HCT116 (cell line): ENCODE results near the gene EXD2. TPM values are rescaled to one million over a fixed set of nuclear protein-coding genes. Genes with fewer than 3 reads are reported as not detected.

ENCODE experiments used
- ATAC-seq: fragments of 200-7000 bp; cut with Tn5 transposase; 2 replicates; pipeline ENCODE4 v1.9.1; 2020; ENCODE audit warnings: mild to moderate bottlenecking, moderate library complexity
- BruUV-seq: library from RNA; stranded (reverse); fragments of 400-500 nt; replicated peaks from 2 replicates; lab custom pipeline; 2021; lab: Mats Ljungman, UMichigan
- CTCF ChIA-PET: fragments of 300-600 bp; sonication (Branson Sonifier 250); formaldehyde crosslinking; loops from one replicate; lab custom pipeline; 2021; ENCODE audit warnings: antibody characterized with exemption; lab: Charles Lee
- POLR2A ChIA-PET: fragments of 300-600, 350-600 bp; sonication (Branson Sonifier 250); formaldehyde crosslinking; loops from one replicate; lab custom pipeline; 2021; ENCODE audit warnings: antibody characterized with exemption; lab: Charles Lee
- RAD21 ChIA-PET, 2 experiments: fragments of 300-600 bp; sonication (Branson Sonifier 250); formaldehyde crosslinking; loops; one replicate each; lab custom pipeline; 2023; ENCODE audit warnings: low total read pairs in 2 of 2; ENCODE audit not compliant: uncharacterized antibody in 2 of 2, unreplicated experiment in 2 of 2, low non-redundant PET in 1 of 2; lab: Charles Lee
- DNase-seq: peaks from one replicate; pipeline ENCODE4 v3.0.0-alpha.2; 2010; ENCODE audit warnings: low read depth, low spot score
- H2AFZ ChIP-seq: fragments of 200-600 bp; shearing (Covaris generic), sonication (generic); 2 replicates; pipeline ENCODE4 v1.6.1; 2017; ENCODE audit warnings: low read depth, mixed run types, mixed read lengths, antibody characterized with exemption, low read length; ENCODE audit not compliant: poor library complexity, severe bottlenecking
- H3K27ac ChIP-seq: 2 replicates; pipeline ENCODE4 v1.5.1; 2012; ENCODE audit warnings: low read depth, low read length
- H3K27me3 ChIP-seq: fragments of 200-600 bp; sonication (generic); 2 replicates; pipeline ENCODE4 v1.6.1; 2016; ENCODE audit warnings: mixed run types, low read length, mixed read lengths; ENCODE audit not compliant: insufficient read depth
- H3K36me3 ChIP-seq, 2 experiments: fragments of 200-500 bp in 1 of 2; fragments of 200-600 bp in 1 of 2; sonication (Bioruptor generic) in 1 of 2; sonication (generic) in 1 of 2; 2 replicates each; pipeline versions ENCODE4 v1.5.1 to v1.6.1; 2014 to 2016; ENCODE audit warnings: low read length in 2 of 2, inconsistent platforms in 1 of 2, mixed read lengths in 1 of 2, mixed run types in 1 of 2; ENCODE audit not compliant: insufficient read depth in 2 of 2, control insufficient read depth in 1 of 2
- H3K4me1 ChIP-seq, 2 experiments: fragments of 200-600 bp in 1 of 2; sonication (generic) in 1 of 2; 2 replicates each; pipeline versions ENCODE4 v1.5.1 to v1.6.1; 2012 to 2017; ENCODE audit warnings: low read length in 2 of 2, inconsistent platforms in 1 of 2, mild to moderate bottlenecking in 1 of 2, mixed read lengths in 1 of 2, mixed run types in 1 of 2, moderate library complexity in 1 of 2; ENCODE audit not compliant: insufficient read depth in 2 of 2, control insufficient read depth in 1 of 2
- H3K4me2 ChIP-seq: fragments of 200-600 bp; sonication (generic); 2 replicates; pipeline ENCODE4 v1.6.1; 2017; ENCODE audit warnings: mixed run types, low read length, mixed read lengths
- H3K4me3 ChIP-seq, 2 experiments: fragments of 200-600 bp in 1 of 2; sonication (generic) in 1 of 2; replicated peaks in 1 of 2; 2 replicates each; pipeline ENCODE4 v1.5.1; 2011 to 2016; ENCODE audit warnings: low read length in 2 of 2, control low read depth in 1 of 2, low read depth in 1 of 2, mild to moderate bottlenecking in 1 of 2, mixed read lengths in 1 of 2, mixed run types in 1 of 2
- H3K79me2 ChIP-seq: fragments of 200-600 bp; sonication (generic); 2 replicates; pipeline ENCODE4 v1.6.1; 2017; ENCODE audit warnings: mild to moderate bottlenecking, mixed run types, low read length, moderate library complexity, mixed read lengths; ENCODE audit not compliant: insufficient read depth
- H3K9ac ChIP-seq: fragments of 200-600 bp; sonication (generic); 2 replicates; pipeline ENCODE4 v1.6.1; 2016; ENCODE audit warnings: low read length, mixed read lengths
- H3K9me2 ChIP-seq: fragments of 200-600 bp; sonication (generic), shearing (Covaris generic); 2 replicates; pipeline ENCODE4 v1.6.1; 2017; ENCODE audit warnings: mixed run types, mild to moderate bottlenecking, moderate library complexity; ENCODE audit not compliant: insufficient read depth
- H3K9me3 ChIP-seq, 2 experiments: fragments of 200-500 bp in 1 of 2; fragments of 200-600 bp in 1 of 2; sonication (Bioruptor generic) in 1 of 2; sonication (generic) in 1 of 2; 2 replicates each; pipeline ENCODE4 v1.6.1; 2014 to 2017; ENCODE audit warnings: low read length in 2 of 2, mixed read lengths in 2 of 2, inconsistent platforms in 1 of 2, low read depth in 1 of 2, mild to moderate bottlenecking in 1 of 2, mixed run types in 1 of 2, moderate library complexity in 1 of 2; ENCODE audit not compliant: control insufficient read depth in 1 of 2, insufficient read depth in 1 of 2
- H4K20me1 ChIP-seq: fragments of 200-600 bp; sonication (generic), shearing (Covaris generic); 2 replicates; pipeline ENCODE4 v1.6.1; 2017; ENCODE audit warnings: mixed run types, mild to moderate bottlenecking, moderate library complexity; ENCODE audit not compliant: insufficient read depth
- CBX3 ChIP-seq: IDR thresholded peaks from 2 replicates; pipeline ENCODE4 v1.6.1; 2012; ENCODE audit warnings: low read depth
- CEBPB ChIP-seq: IDR thresholded peaks from 2 replicates; pipeline ENCODE4 v1.6.1; 2012; ENCODE audit warnings: low read depth
- ELF1 ChIP-seq: IDR thresholded peaks from 2 replicates; pipeline ENCODE4 v1.6.1; 2012; ENCODE audit warnings: low read depth, borderline replicate concordance
- EZH2 ChIP-seq: fragments of 200-600 bp; sonication (generic); IDR thresholded peaks from 2 replicates; pipeline ENCODE4 v1.6.1; 2017; ENCODE audit warnings: antibody characterized with exemption, mixed run types
- JUND ChIP-seq: IDR thresholded peaks from 2 replicates; pipeline ENCODE4 v1.6.1; 2012
- POLR2A ChIP-seq: IDR thresholded peaks from 2 replicates; pipeline ENCODE4 v1.7.0; 2011; ENCODE audit warnings: borderline replicate concordance; ENCODE audit not compliant: insufficient read depth, insufficient read length; ENCODE audit errors: extremely low read depth
- POLR2AphosphoS5 ChIP-seq: IDR thresholded peaks from 2 replicates; pipeline ENCODE4 v1.6.1; 2011; ENCODE audit warnings: mild to moderate bottlenecking, low read depth, low read length, moderate library complexity
- SIN3A ChIP-seq: IDR thresholded peaks from 2 replicates; pipeline ENCODE4 v1.6.1; 2012; ENCODE audit warnings: low read depth
- SP1 ChIP-seq: IDR thresholded peaks from 2 replicates; pipeline ENCODE4 v1.6.1; 2012; ENCODE audit warnings: low read depth
- SRF ChIP-seq: IDR thresholded peaks from 2 replicates; pipeline ENCODE4 v1.6.1; 2012; ENCODE audit warnings: low read depth
- ZNF274 ChIP-seq: fragments of 200-500 bp; sonication (Bioruptor generic); IDR thresholded peaks from 2 replicates; pipeline ENCODE4 v1.6.1; 2014; ENCODE audit warnings: mild to moderate bottlenecking, low read depth, low read length, inconsistent platforms
- intact Hi-C: fragments of 100-400 bp; cut with micrococcal nuclease; formaldehyde crosslinking; loops from 2 replicates; pipeline ENCODE4 v1.10.0; 2022
- total RNA-seq: library from RNA; stranded (reverse); gene quantifications from one replicate; pipeline ENCODE4 v1.2.1, GENCODE V29; 2021; ENCODE audit not compliant: unreplicated experiment
- TF ChIP-seq, protein P1 (sequence below): IDR thresholded peaks from 2 replicates; pipeline ENCODE4 v1.6.1; 2011; ENCODE audit warnings: mild to moderate bottlenecking, low read length, moderate library complexity; ENCODE audit not compliant: insufficient replicate concordance; ENCODE audit errors: extremely low read depth
- TF ChIP-seq, protein P2 (sequence below), 3 experiments: fragments of 200-600 bp in 1 of 3; sonication (generic) in 1 of 3; IDR thresholded peaks in 2 of 3; conservative IDR thresholded peaks in 1 of 3; 2 replicates each; pipeline ENCODE4 v1.5.1; 2012 to 2017; ENCODE audit warnings: low read depth in 2 of 3, low read length in 2 of 3, antibody characterized with exemption in 1 of 3, borderline replicate concordance in 1 of 3, control low read depth in 1 of 3, mild to moderate bottlenecking in 1 of 3, mixed read lengths in 1 of 3, mixed run types in 1 of 3, moderate library complexity in 1 of 3; ENCODE audit not compliant: insufficient read depth in 1 of 3

The EXD2 gene
- total RNA-seq, 1 experiment from 2014 or later: 20.2 TPM

DNA sequence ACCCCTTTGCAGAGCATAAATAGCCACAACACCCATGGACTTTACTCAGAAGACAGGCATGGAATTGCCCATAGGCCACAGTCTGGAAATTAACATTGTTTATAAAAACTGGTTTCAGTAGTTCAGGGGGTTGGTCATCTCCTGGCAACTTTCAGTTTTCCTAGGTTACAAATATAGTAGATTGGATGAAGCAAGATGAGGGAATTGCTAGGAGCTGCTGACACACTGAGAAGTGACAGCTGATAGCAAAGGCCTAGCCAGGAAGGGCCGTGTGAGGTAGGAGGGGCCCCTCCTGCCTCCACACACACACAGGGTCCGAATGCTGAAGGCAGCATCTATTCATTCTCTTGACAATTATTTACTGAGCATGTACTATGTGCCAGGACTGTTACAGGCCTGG, 76.9 kb downstream of the EXD2 start:
- intact Hi-C loops: no loop called here
- Histone ChIP-seq H3K4me3 (no peak overlapping the region), H4K20me1 (no peaks in the 10 kb centered on the region), H3K79me2 (no peaks in the 10 kb centered on the region), H2AFZ (no peak overlapping the region), H3K9ac (no peak overlapping the region), H3K27me3 (0 out of 2 replicates have a peak, but pooled peaks cover 3% of the 10 kb centered on the region), H3K4me1 (no peaks in the 10 kb centered on the region), H3K4me2 (no peak overlapping the region), H3K27ac (no peak overlapping the region), H3K36me3 (no peaks in the 10 kb centered on the region), H3K9me2 (no peaks in the 10 kb centered on the region), H3K9me3 (no peaks in the 10 kb centered on the region)
- no TSS peak for BruUV-seq
- DNase-seq: no peak
- ChIA-PET POLR2A (no interaction called here), RAD21 (no interaction called here), CTCF (no interaction called here)
- TF ChIP-seq ELF1 (no peak), SRF (no peak), CEBPB (no peak), ZNF274 (no peak), SP1 (no peak), CBX3 (no peak), JUND (no peak), EZH2 (no peak), POLR2AphosphoS5 (no peak), SIN3A (no peak), POLR2A (no peak)
- TF ChIP-seq, protein P1, sequence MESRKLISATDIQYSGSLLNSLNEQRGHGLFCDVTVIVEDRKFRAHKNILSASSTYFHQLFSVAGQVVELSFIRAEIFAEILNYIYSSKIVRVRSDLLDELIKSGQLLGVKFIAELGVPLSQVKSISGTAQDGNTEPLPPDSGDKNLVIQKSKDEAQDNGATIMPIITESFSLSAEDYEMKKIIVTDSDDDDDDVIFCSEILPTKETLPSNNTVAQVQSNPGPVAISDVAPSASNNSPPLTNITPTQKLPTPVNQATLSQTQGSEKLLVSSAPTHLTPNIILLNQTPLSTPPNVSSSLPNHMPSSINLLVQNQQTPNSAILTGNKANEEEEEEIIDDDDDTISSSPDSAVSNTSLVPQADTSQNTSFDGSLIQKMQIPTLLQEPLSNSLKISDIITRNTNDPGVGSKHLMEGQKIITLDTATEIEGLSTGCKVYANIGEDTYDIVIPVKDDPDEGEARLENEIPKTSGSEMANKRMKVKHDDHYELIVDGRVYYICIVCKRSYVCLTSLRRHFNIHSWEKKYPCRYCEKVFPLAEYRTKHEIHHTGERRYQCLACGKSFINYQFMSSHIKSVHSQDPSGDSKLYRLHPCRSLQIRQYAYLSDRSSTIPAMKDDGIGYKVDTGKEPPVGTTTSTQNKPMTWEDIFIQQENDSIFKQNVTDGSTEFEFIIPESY: no peak
- TF ChIP-seq, protein P2, sequence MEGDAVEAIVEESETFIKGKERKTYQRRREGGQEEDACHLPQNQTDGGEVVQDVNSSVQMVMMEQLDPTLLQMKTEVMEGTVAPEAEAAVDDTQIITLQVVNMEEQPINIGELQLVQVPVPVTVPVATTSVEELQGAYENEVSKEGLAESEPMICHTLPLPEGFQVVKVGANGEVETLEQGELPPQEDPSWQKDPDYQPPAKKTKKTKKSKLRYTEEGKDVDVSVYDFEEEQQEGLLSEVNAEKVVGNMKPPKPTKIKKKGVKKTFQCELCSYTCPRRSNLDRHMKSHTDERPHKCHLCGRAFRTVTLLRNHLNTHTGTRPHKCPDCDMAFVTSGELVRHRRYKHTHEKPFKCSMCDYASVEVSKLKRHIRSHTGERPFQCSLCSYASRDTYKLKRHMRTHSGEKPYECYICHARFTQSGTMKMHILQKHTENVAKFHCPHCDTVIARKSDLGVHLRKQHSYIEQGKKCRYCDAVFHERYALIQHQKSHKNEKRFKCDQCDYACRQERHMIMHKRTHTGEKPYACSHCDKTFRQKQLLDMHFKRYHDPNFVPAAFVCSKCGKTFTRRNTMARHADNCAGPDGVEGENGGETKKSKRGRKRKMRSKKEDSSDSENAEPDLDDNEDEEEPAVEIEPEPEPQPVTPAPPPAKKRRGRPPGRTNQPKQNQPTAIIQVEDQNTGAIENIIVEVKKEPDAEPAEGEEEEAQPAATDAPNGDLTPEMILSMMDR (IDR thresholded peaks at IDR 0.05 in 2 of 3, conservative IDR thresholded peaks at IDR 0.05 in 1 of 3; ENCODE audit: borderline replicate concordance in 1 of 3, insufficient read depth in 1 of 3, low read depth in 2 of 3, low read length in 2 of 3): no peak
- ATAC-seq: no peak
